GM18511 (cell line): Measurements from ENCODE around the gene NLRC3.
"Not testable (repeated sequence)": the region's sequence is repeated elsewhere in the genome, so short reads cannot be mapped to it uniquely, and the experiment has no call there.

Experiments
- ATAC-seq: cut with Tn5 transposase; IDR thresholded peaks from one replicate; pipeline ENCODE4 v1.9.1; 2021; ENCODE audit warnings: mild to moderate bottlenecking, moderate library complexity; ENCODE audit not compliant: unreplicated experiment

Gene NLRC3

DNA sequence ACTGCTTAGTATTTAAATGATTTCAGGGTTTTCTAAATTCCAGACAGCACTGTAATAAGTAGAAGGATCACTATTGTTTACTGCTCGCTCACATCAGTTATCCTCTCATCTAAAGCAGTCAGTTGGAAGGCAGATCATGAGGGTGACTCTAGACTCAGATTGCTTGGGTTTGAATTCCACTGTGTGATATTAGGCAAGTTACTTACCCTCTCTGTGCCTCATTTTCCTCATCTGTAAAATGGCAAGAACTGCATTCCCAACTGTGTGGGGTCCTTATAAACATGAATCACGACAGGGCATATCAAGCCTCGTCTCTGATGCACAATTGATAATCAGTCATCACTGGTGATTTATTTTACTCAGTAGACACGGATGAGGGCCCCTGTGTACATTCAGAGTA, 61.3 kb downstream of the NLRC3 start:
- no peak for ATAC-seq

DNA sequence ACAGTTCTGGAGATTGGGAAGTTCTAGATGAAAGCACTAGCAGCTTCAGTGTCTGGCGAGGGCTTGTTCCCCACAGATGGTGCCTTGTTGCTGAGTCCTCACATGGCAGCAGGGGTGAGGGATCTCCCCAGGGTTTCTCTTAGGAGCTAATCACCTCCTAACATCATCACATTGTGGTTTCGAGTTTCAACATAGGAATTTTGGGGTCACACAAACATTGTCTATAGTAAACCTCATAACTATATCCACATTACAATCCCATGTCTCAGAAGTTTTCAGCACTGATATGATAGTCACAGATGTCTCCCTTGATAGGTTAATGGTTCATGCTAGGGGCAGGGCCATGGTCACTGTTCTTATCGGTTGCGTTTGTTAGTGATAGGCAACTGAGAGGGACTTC, 62.6 kb downstream of the NLRC3 start:
- ATAC-seq = no peak

DNA sequence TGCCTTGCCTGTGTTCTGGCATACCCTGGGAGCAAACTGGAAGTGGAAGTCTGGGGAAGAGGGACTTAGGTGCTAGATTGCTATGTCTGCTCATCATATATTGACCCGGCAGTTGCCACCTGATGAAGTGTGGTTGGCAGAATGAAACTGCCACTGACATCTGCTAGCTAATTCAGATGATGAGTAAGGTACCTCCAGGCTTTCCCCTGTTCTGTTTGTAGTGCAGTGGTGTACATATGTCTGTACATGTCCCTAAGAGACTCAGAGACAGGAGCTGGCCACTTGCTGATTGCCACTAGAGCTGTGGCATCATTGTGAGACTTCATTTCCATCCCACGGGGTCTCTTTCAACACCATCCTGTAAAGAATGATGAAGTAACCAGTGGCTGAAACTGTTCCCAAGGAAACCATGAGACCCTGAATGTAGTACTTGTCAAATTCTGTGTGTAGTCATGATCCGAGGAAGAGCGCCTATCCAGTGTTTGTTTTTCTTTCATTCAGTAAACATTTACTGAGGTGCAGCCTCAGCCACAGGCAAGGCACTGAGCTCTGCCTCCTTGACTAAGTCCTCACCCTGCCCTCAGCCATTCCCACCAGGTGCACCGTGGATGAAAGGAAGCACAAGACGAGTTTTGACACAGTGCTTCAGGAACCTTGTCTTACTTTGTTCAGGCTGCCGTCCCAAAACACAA, 63.2 kb downstream of the NLRC3 start:
- no peak for ATAC-seq

GRCh38 chr16:3511286-3512180, 65.7 kb downstream of the NLRC3 start:
- ATAC-seq = no peak

DNA sequence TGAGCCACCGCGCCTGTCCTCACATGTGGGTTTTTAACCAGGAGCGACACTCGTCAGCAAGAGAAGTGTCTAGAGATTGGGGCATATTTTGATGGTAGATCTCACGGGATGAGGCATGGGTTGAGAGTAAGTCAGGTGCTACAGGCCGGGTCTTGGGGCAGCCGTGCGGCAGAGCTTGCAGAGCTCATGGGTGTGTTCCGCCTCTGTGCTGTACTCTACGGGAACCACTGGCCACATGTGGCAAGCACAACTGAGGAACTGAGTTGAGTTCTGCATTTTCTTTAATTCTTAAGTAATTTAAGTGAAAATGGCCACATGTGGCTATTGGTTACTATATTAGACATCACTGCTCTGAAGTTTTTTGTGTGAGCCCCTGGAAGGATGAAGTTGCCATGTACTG, 66.8 kb downstream of the NLRC3 start:
- ATAC-seq = no peak

GRCh38 chr16:3509470-3509928, 67.7 kb downstream of the NLRC3 start:
- ATAC-seq = peak; percentile 70

- no peak for ATAC-seq
These were observed 68.5 kb downstream of the NLRC3 start for GRCh38 chr16:3508736-3509135.

DNA sequence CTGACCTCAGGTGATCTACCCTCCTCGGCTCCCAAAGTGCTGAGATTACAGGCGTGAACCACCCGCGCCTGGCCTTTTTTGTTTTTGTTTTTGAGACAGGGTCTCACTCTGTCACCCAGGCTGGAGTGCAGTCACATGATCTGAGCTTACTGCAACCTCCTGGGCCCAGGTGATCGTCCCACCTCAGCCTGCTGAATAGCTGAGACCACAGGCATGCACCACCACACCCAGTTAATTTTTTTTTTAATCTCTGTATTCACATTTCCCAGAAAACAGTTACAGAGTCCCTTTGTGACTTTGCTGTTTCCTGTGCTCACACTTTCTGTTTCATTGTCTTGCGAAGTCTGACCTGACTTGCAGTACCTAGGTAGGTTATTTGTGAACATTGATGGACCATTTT, 73.7 kb downstream of the NLRC3 start:
- no peak for ATAC-seq

- no peak for ATAC-seq
These were observed 75.3 kb downstream of the NLRC3 start for GRCh38 chr16:3501783-3502400.

DNA sequence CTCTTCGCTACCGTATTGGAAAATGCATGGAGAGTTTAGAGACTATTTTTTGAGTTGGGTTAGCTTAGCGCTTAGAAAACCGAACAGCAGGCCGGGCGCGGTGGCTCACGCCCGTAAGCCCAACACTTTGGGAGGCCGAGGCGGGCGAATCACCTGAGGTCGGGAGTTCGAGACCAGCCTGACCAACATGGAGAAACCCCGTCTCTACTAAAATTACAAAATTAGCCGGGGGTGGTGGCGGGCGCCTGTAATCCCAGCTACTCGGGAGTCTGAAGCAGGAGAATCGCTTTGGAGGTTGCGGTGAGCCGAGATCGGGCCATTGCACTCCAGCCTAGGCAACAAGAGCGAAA, 75.8 kb downstream of the NLRC3 start:
- not testable (repeated sequence) for ATAC-seq

GRCh38 chr16:3498988-3499387, 78.2 kb downstream of the NLRC3 start:
- ATAC-seq = no peak

- no peak for ATAC-seq
These were observed 79.4 kb downstream of the NLRC3 start for GRCh38 chr16:3497771-3498170.

- no peak for ATAC-seq
These were observed 80.8 kb downstream of the NLRC3 start for GRCh38 chr16:3496386-3496785.

GRCh38 chr16:3495176-3495575, 82.0 kb downstream of the NLRC3 start, which contains the start of gene C16orf90:
Gene C16orf90, minus strand, starts transcription at chr16:3495489. Its CDS starts 68 bp downstream, at chr16:3495421.
- no peak for ATAC-seq

DNA sequence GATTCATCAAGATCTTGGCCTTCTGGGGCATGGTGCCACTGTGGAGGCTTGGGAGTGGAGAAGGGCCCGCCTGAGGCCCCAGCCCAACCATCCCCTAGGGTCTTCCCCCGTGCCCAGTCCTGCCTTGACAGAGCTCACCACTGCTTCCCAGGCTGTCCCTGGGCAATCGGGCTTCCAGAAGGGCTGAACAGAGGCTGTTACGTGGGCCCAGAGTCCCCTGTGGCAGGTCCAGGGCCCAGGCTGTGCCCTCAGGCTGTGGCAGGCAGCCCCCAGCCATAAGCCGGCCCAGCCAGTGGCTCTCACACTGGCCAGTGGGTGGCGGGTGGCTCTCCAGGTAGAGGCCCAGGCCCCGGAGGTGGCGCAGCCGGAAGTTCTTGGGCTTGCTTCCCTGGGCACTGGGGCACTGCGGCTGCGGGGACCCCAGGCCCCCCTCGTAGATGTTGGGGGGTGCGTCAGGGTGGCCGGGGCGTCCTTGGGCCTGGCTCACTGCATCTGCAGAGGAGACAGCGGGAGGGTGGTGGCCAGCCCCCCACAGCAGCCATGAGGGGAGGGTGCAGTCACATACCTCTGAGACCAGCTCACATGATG, 82.7 kb downstream of the NLRC3 start:
- ATAC-seq = no peak

- no peak for ATAC-seq
These were observed 84.8 kb downstream of the NLRC3 start for GRCh38 chr16:3492356-3492755.

DNA sequence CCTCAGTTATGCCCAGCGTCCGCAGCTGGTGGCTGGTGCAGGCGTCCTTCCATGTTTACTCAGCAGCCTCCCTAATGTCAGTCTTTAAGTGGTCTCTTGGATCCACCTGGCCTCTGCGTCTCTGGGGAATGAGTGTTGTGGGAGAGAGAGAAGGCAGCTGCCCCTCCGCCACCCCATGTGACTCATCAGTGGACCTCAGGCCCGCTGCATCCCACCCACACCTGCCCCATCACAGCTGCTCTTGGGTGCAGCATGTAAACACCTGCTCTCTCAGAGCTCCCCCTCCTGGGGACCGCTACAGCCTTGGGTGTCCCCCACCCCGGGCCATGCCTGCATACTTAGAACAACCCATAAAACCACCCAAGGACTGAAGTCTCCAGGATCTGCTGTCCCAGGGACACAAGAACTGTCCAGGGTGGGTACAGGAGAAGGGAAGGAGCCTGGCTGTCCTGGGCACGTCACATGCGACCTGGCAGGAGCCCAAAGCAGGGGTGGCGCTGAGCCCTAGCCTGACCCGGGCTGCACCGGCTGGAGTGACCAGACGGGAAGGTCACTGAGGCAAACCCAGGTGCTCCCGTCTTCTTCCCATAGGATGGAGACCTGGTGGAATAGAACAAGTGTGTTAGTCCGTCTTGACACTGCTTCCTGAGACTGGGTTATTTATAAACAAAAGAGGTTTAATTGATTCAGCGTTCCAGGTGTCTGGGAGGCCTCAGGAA, 86.1 kb downstream of the NLRC3 start:
- ATAC-seq = no peak
